T-cell (primary cell): ENCODE measurements around the gene GDF7. TPM values are rescaled to one million over a fixed set of nuclear protein-coding genes. Genes with fewer than 3 reads are reported as not detected.

ENCODE experiments used
- ATAC-seq, 4 experiments: fragments of 200-7000 bp in 3 of 4; fragments of 150-1000 bp in 1 of 4; cut with Tn5 transposase; replicated peaks in 1 of 4; 1 replicate in 3 of 4; 2 replicates in 1 of 4; pipeline ENCODE4 v1.10.0; 2021; ENCODE audit warnings: moderate library complexity in 3 of 4, mild to moderate bottlenecking in 2 of 4, moderate number of reproducible peaks in 1 of 4
- CTCF ChIA-PET, 2 donors: fragments of 300-600 bp; sonication (Branson Sonifier 250); formaldehyde crosslinking; loops; one replicate each; lab custom pipeline; 2022; ENCODE audit warnings: antibody characterized with exemption in 2 of 2; lab: Charles Lee
- POLR2A ChIA-PET, 2 donors: fragments of 300-600 bp; sonication (Branson Sonifier 250); formaldehyde crosslinking; loops; one replicate each; lab custom pipeline; 2022; ENCODE audit warnings: antibody characterized with exemption in 2 of 2; lab: Charles Lee
- DNase-seq, 35 experiments: peaks; one replicate each; pipeline versions ENCODE4 v3.0.0 to v3.0.0-alpha.2; 2013 to 2023
- H3K27ac ChIP-seq: one replicate; pipeline ENCODE4 v1.5.1; 2013; ENCODE audit warnings: low read length
- H3K27me3 ChIP-seq, 2 experiments: replicated peaks in 1 of 2; 1 replicate in 1 of 2; 2 replicates in 1 of 2; pipeline versions ENCODE4 v1.6.1 to v1.7.0; 2013; ENCODE audit warnings: low read length in 1 of 2, mixed read lengths in 1 of 2; ENCODE audit not compliant: control insufficient read depth in 2 of 2, insufficient read depth in 2 of 2; ENCODE audit errors: extremely low read depth in 1 of 2
- H3K36me3 ChIP-seq, 2 donors: 1 replicate in 1 of 2; 2 replicates in 1 of 2; pipeline versions ENCODE4 v1.6.1 to v1.7.0; 2013; ENCODE audit warnings: low read length in 1 of 2; ENCODE audit not compliant: control insufficient read depth in 2 of 2, insufficient read depth in 1 of 2; ENCODE audit errors: extremely low read depth in 1 of 2
- H3K4me1 ChIP-seq, 2 experiments: 1 replicate in 1 of 2; 2 replicates in 1 of 2; pipeline versions ENCODE4 v1.6.1 to v1.7.0; 2013; ENCODE audit warnings: low read length in 2 of 2, mixed read lengths in 1 of 2; ENCODE audit not compliant: insufficient read depth in 2 of 2, control insufficient read depth in 1 of 2; ENCODE audit errors: extremely low read depth in 1 of 2
- H3K4me3 ChIP-seq, 2 donors: 1 replicate in 1 of 2; 2 replicates in 1 of 2; pipeline versions ENCODE4 v1.5.1 to v1.7.0; 2013; ENCODE audit warnings: mild to moderate bottlenecking in 2 of 2, low read length in 1 of 2, moderate library complexity in 1 of 2; ENCODE audit not compliant: control insufficient read depth in 1 of 2; ENCODE audit errors: extremely low read depth in 1 of 2
- H3K9me3 ChIP-seq: 2 replicates; pipeline ENCODE4 v1.7.0; 2013
- H3K27ac Mint-ChIP-seq, 2 donors: one replicate each; pipeline ENCODE4 v1.8.0; 2020 to 2021; ENCODE audit warnings: mild to moderate bottlenecking in 2 of 2, mixed read lengths in 2 of 2
- H3K27me3 Mint-ChIP-seq, 2 donors: one replicate each; pipeline ENCODE4 v1.8.0; 2021 to 2022; ENCODE audit warnings: mixed read lengths in 2 of 2
- H3K36me3 Mint-ChIP-seq: one replicate; pipeline ENCODE4 v1.8.0; 2021; ENCODE audit warnings: mixed read lengths
- H3K4me1 Mint-ChIP-seq, 3 donors: one replicate each; pipeline ENCODE4 v1.8.0; 2020 to 2022; ENCODE audit warnings: mixed read lengths in 3 of 3, mild to moderate bottlenecking in 1 of 3
- H3K4me3 Mint-ChIP-seq, 3 donors: one replicate each; pipeline ENCODE4 v1.8.0; 2020 to 2022; ENCODE audit warnings: mild to moderate bottlenecking in 3 of 3, mixed read lengths in 3 of 3, moderate library complexity in 3 of 3
- H3K9me3 Mint-ChIP-seq, 3 donors: one replicate each; pipeline ENCODE4 v1.8.0; 2020 to 2022; ENCODE audit warnings: mixed read lengths in 3 of 3
- WGBS: methylation state at CpG from one replicate; pipeline ENCODE4 v1.1.5; 2013; ENCODE audit warnings: missing lambda C conversion rate; ENCODE audit not compliant: insufficient coverage; 5-methylcytosine and 5-hydroxymethylcytosine counted together
- total RNA-seq, 35 experiments: library from RNA in 6 of 35; stranded (reverse) in 6 of 35; fragments of 120-200 nt in 1 of 35; gene quantifications; one replicate each; pipeline versions ENCODE4 v1.2.1 to v1.2.4 and lab custom pipeline; 2013 to 2026

Gene GDF7
- total RNA-seq, 5 donors from 2014 or later (not counting 1 experiment from before 2014, with no cell fraction given) = 0.10 to 0.51 (median 0.16) TPM

DNA sequence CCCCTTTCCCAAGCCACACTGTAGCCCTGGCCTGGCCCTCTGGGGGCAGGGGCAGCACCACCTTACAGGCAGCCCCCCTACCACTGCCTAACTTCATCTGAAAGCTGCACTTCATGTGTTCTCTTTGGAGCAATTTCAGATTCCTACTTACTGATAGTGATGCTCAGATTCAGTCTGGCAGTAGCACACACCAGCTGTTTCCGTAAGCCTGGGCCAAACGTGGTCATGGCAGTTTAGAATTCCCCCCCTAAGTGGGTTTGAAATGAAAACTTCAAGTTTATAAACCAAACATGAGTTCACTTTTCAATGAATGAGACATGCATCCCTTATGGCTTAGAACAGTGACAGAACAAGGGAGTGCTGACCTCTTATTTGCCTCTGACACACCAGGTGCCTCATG, 29.4 kb downstream of the GDF7 start:
- H3K4me3 Mint-ChIP-seq = no peak overlapping the region
- ChIA-PET POLR2A (no interaction called here), CTCF (no interaction called here)
- DNase-seq (no peak), ATAC-seq (no peak)
- H3K4me1 ChIP-seq = peaks cover 0 to 2% of the 10 kb centered on the region in 2 experiments
- peaks cover 0 to 9% (median 1%) of the 10 kb centered on the region in 3 donors for H3K4me1 Mint-ChIP-seq
- WGBS = no CpG with 5 or more reads among the region's 2 CpGs
- H3K9me3 ChIP-seq = no peaks in the 10 kb centered on the region
- no peaks in the 10 kb centered on the region for H3K27me3 Mint-ChIP-seq
- H3K27ac Mint-ChIP-seq = no peak overlapping the region
- peaks cover 35% of the 10 kb centered on the region for H3K36me3 Mint-ChIP-seq
- no peak overlapping the region for H3K4me3 ChIP-seq
- peaks cover 2 to 24% of the 10 kb centered on the region in 2 donors for H3K36me3 ChIP-seq
- no peaks in the 10 kb centered on the region for H3K27me3 ChIP-seq
- no peak overlapping the region for H3K27ac ChIP-seq
- no peaks in the 10 kb centered on the region for H3K9me3 Mint-ChIP-seq

DNA sequence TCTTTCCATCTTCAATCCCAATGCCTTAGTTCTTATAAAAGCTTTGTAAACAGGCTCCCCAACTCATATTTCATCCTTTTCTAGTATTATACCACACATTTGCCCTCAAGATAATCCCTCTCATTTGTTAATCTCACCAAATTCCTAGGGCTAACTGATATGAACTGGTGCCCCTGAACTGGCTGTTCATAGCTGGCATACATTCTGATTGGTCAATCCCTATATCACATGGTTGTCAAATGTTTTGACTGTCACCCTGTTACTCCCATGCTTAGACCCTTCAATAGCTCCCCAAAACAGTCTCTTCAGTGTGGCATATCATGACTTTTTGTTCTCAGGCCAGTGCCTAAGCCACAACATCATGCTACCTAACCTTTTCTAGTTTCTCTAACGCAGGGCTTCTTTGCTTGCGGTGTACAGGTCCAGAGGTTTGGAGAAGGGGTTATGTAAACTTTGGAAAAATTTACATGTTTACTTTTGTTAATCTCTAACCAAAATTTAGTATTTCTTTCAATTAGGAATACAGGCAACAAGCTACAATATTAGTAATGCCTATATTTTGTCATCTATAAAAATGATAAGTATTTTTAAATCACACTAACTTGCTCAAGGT, 30.5 kb downstream of the GDF7 start:
- POLR2A ChIA-PET = interaction anchor here (0.5 to 0.6 kb wide), 2 partner anchors 30 to 708 kb away, joined by 3 read pairs; no protein-coding TSS in a partner anchor
- ATAC-seq = no peak

DNA sequence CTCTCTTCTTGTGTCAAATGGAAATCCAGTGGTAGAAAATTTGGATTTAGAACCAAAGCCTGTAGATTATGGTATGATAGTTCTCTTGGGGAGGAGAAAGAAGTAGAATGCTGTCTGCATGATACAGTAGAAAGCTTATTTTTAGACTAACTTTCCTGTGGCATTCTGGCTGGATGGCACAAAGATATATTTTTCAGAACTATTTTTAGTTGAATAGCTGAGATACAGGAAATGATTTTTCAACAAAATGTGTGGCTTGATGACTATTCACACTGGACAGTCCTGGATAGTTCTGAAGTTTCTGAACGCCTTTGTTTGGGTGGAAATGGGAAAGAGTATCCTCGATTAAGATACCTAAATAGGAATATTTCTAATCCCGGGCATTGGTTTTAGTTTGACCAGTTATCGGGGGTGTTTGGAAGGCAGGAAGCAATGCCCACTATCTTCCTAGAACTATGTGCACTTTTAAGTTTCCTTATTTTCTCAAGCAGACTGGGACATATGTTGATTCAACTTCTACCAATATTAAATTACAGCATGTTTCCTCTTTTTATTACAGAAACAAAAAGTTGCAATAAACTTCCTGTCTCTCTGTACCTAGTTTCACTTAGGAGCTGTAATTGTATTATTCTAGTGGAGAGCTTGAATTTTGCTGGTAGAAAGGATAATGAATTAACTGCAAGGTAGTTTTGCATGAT, 32.1 kb downstream of the GDF7 start:
- Histone ChIP-seq H3K27me3 (no peaks in the 10 kb centered on the region), H3K4me3 (no peak overlapping the region), H3K4me1 (peaks cover 0 to 2% of the 10 kb centered on the region in 2 experiments), H3K9me3 (no peaks in the 10 kb centered on the region), H3K27ac (no peak overlapping the region), H3K36me3 (peaks cover 0 to 17% of the 10 kb centered on the region in 2 donors)
- Mint-ChIP-seq H3K4me1 (peaks cover 0 to 9% (median 1%) of the 10 kb centered on the region in 3 donors), H3K4me3 (no peak overlapping the region), H3K27me3 (no peaks in the 10 kb centered on the region), H3K9me3 (no peaks in the 10 kb centered on the region), H3K27ac (no peak overlapping the region), H3K36me3 (peaks cover 39% of the 10 kb centered on the region)
- 20% methylated on average over 1 of the region's 4 CpGs for WGBS
- CTCF ChIA-PET = interaction anchor here in 1 of 2 donors (0.5 kb wide), 1 partner anchor 264 kb away, joined by 4 read pairs; no protein-coding TSS in a partner anchor
- no peak for ATAC-seq
- POLR2A ChIA-PET = interaction anchor here in 1 of 2 donors (0.6 kb wide), 1 partner anchor 8 kb away, joined by 3 read pairs; no protein-coding TSS in a partner anchor
- no peak for DNase-seq

More for the DNA sequence above, 30.5 kb downstream of the GDF7 start:
- no peak overlapping the region for H3K4me3 ChIP-seq
- Mint-ChIP-seq H3K4me3 (no peak overlapping the region), H3K36me3 (peaks cover 37% of the 10 kb centered on the region), H3K9me3 (no peaks in the 10 kb centered on the region), H3K4me1 (peaks cover 0 to 9% (median 1%) of the 10 kb centered on the region in 3 donors), H3K27ac (no peak overlapping the region), H3K27me3 (no peaks in the 10 kb centered on the region)
- no peaks in the 10 kb centered on the region for H3K27me3 ChIP-seq
- H3K27ac ChIP-seq = no peak overlapping the region
- no peaks in the 10 kb centered on the region for H3K9me3 ChIP-seq
- WGBS = no CpG with 5 or more reads among the region's 2 CpGs
- DNase-seq = no peak
- H3K36me3 ChIP-seq = peaks cover 2 to 23% of the 10 kb centered on the region in 2 donors
- peaks cover 0 to 2% of the 10 kb centered on the region in 2 experiments for H3K4me1 ChIP-seq
- CTCF ChIA-PET = no interaction called here

DNA sequence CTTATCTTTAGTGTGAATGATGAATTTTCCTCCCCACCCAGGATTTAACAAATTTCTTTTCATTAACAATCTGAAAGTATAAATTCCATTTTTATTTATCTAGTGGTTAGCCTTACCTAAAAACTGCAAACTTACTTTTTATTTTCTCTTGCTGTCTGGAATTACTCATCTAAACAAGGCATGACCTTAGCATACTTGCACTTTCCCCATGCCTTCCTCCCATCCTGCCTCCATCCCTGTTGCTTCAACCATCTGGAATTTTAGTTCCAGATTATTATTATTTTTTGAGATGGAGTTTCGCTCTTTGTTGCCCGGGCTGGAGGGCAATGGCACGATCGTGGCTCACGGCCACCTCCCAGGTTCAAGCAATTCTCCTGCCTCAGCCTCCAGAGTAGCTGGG, 35.6 kb downstream of the GDF7 start:
- H3K27me3 ChIP-seq = no peaks in the 10 kb centered on the region
- H3K4me3 ChIP-seq = no peak overlapping the region
- no peaks in the 10 kb centered on the region for H3K9me3 ChIP-seq
- no CpG with 5 or more reads among the region's 5 CpGs for WGBS
- peaks cover 38% of the 10 kb centered on the region for H3K36me3 Mint-ChIP-seq
- H3K27me3 Mint-ChIP-seq = no peaks in the 10 kb centered on the region
- peaks cover 0 to 8% of the 10 kb centered on the region in 2 donors for H3K36me3 ChIP-seq
- DNase-seq (no peak), ATAC-seq (no peak)
- H3K4me3 Mint-ChIP-seq = no peak overlapping the region
- H3K27ac Mint-ChIP-seq = no peak overlapping the region
- peaks cover 1 to 9% (median 6%) of the 10 kb centered on the region in 3 donors for H3K4me1 Mint-ChIP-seq
- no peaks in the 10 kb centered on the region for H3K9me3 Mint-ChIP-seq
- no peak overlapping the region for H3K27ac ChIP-seq
- peaks cover 0 to 2% of the 10 kb centered on the region in 2 experiments for H3K4me1 ChIP-seq
- ChIA-PET POLR2A (no interaction called here), CTCF (interaction anchor here in 1 of 2 donors (0.6 kb wide), 1 partner anchor 11 kb away, joined by 3 read pairs; no protein-coding TSS in a partner anchor)

DNA sequence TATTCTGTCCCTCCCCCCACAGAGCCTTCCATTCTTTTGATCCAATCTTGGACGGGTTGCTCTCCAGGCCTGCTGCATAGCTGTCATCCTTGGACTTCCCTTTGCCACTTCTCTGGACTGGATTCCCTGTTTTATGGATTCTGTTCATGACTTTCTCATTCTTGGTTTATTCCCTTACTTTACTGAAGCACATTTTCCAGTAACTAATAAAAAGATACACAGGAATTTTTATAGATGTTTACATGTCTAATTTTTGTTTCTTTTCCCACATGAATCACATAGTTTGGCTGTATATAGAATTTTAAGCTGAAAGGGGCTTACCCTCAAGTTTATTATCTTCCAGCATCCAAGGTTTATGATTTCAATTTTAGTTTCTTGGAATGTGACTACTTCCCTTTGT, 37.9 kb downstream of the GDF7 start:
- no peaks in the 10 kb centered on the region for H3K9me3 Mint-ChIP-seq

DNA sequence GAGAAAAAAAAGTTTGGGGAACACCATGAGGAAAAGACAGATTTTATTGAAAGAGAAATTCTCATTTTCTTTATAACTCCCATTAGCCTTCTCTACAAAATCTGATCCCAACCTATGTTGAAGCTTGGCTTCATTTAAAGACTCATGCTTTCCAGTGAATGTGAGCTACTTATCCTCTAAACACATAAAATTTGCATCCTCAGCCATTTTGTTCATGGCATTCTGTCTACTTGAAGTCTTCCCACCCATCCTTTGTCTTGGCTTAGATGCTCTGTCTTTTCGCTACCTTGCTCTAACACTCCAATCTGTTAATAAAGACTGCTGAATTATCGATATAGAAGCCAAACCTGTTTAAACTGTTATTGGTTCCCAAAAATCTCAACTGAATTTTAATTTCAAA, 39.3 kb downstream of the GDF7 start:
- no peak overlapping the region for H3K27ac ChIP-seq
- H3K27me3 ChIP-seq = no peaks in the 10 kb centered on the region
- POLR2A ChIA-PET = no interaction called here
- H3K36me3 ChIP-seq = peaks cover 0 to 3% of the 10 kb centered on the region in 2 donors
- ATAC-seq (no peak), DNase-seq (no peak)
- H3K4me3 ChIP-seq = no peak overlapping the region
- H3K4me1 ChIP-seq = no peaks in the 10 kb centered on the region
- Mint-ChIP-seq H3K4me3 (no peak overlapping the region), H3K4me1 (peaks cover 0 to 12% (median 3%) of the 10 kb centered on the region in 3 donors), H3K9me3 (no peaks in the 10 kb centered on the region), H3K27ac (no peak overlapping the region), H3K27me3 (no peaks in the 10 kb centered on the region), H3K36me3 (peaks cover 35% of the 10 kb centered on the region)
- H3K9me3 ChIP-seq = no peaks in the 10 kb centered on the region
- WGBS = 100% methylated on average over 1 of the region's 2 CpGs
- CTCF ChIA-PET = interaction anchor here in 1 of 2 donors (0.6 kb wide), 2 partner anchors 253 to 396 kb away, joined by 3 to 5 read pairs; no protein-coding TSS in a partner anchor

More for the DNA sequence above, 37.9 kb downstream of the GDF7 start:
- Histone ChIP-seq H3K4me3 (no peak overlapping the region), H3K9me3 (no peaks in the 10 kb centered on the region), H3K36me3 (peaks cover 0 to 8% of the 10 kb centered on the region in 2 donors), H3K27me3 (no peaks in the 10 kb centered on the region), H3K27ac (no peak overlapping the region), H3K4me1 (peaks cover 0 to 2% of the 10 kb centered on the region in 2 experiments)
- ATAC-seq (no peak), DNase-seq (no peak)
- WGBS = 100% methylated on average over 1 of the region's 1 CpG
- Mint-ChIP-seq H3K27ac (no peak overlapping the region), H3K4me1 (peaks cover 0 to 12% (median under 1%) of the 10 kb centered on the region in 3 donors), H3K36me3 (peaks cover 28% of the 10 kb centered on the region), H3K27me3 (no peaks in the 10 kb centered on the region), H3K4me3 (no peak overlapping the region)
- ChIA-PET POLR2A (no interaction called here), CTCF (interaction anchor here in 1 of 2 donors (0.7 kb wide), 1 partner anchor 22 kb away, joined by 3 read pairs; no protein-coding TSS in a partner anchor)
